Suprapubic skin (tissue), 4 donors: ENCODE measurements around the gene ERCC5. TPM values are rescaled to one million over a fixed set of nuclear protein-coding genes. Genes with fewer than 3 reads are reported as not detected.

Experiments used
- DNase-seq, 2 donors: peaks; one replicate each; pipeline ENCODE4 v3.0.0-alpha.2; 2019; ENCODE audit warnings: low spot score in 2 of 2
- H3K27ac ChIP-seq: fragments of 200-600 bp; sonication (generic); one replicate; pipeline ENCODE4 v1.5.1; 2019
- H3K27me3 ChIP-seq: fragments of 200-600 bp; sonication (generic); one replicate; pipeline ENCODE4 v1.5.1; 2019
- H3K36me3 ChIP-seq: fragments of 200-600 bp; sonication (generic); one replicate; pipeline ENCODE4 v1.5.1; 2019
- H3K4me1 ChIP-seq: fragments of 200-600 bp; sonication (generic); one replicate; pipeline ENCODE4 v1.5.1; 2019
- H3K4me3 ChIP-seq: fragments of 200-600 bp; sonication (generic); one replicate; pipeline ENCODE4 v1.5.1; 2019; ENCODE audit warnings: mild to moderate bottlenecking
- H3K9me3 ChIP-seq: fragments of 200-600 bp; sonication (generic); one replicate; pipeline ENCODE4 v1.5.1; 2019
- EP300 ChIP-seq: sonication (generic); formaldehyde crosslinking; IDR thresholded peaks from one replicate; pipeline ENCODE4 v1.6.1; 2017; ENCODE audit warnings: antibody characterized with exemption
- POLR2A ChIP-seq, 2 donors: fragments of 450-650 bp; IDR thresholded peaks; one replicate each; pipeline ENCODE4 v1.6.1; 2017; ENCODE audit warnings: antibody characterized with exemption in 2 of 2, mild to moderate bottlenecking in 2 of 2, moderate library complexity in 2 of 2
- POLR2AphosphoS5 ChIP-seq, 3 donors: sonication (generic); formaldehyde crosslinking; IDR thresholded peaks; one replicate each; pipeline ENCODE4 v1.6.1; 2017; ENCODE audit warnings: antibody characterized with exemption in 3 of 3
- WGBS: methylation state at CpG from one replicate; pipeline ENCODE4 v1.1.5; 2018; 5-methylcytosine and 5-hydroxymethylcytosine counted together
- total RNA-seq, 4 donors: library from RNA; depleted of rRNA; stranded (reverse); fragments of >200 nt; gene quantifications; one replicate each; pipeline ENCODE4 v1.1.0, GENCODE V29; 2016
- TF ChIP-seq, protein P1 (sequence below), 2 donors: fragments of 200-600 bp in 1 of 2; fragments of 450-650 bp in 1 of 2; sonication (generic) in 1 of 2; IDR thresholded peaks; one replicate each; pipeline ENCODE4 v1.5.1; 2016 to 2019; ENCODE audit warnings: antibody characterized with exemption in 2 of 2, mild to moderate bottlenecking in 1 of 2, moderate library complexity in 1 of 2

The ERCC5 gene
- total RNA-seq, 4 donors from 2014 or later: 31.6 to 144 (median 52.2) TPM

GRCh38 chr13:102892503-102892902, 46.7 kb downstream of the ERCC5 start:
- H3K4me3 ChIP-seq: no peak overlapping the region
- no peaks in the 10 kb centered on the region for H3K36me3 ChIP-seq
- H3K27ac ChIP-seq: no peak overlapping the region
- DNase-seq: no peak
- H3K27me3 ChIP-seq: no peaks in the 10 kb centered on the region
- no peaks in the 10 kb centered on the region for H3K4me1 ChIP-seq
- WGBS: 76% methylated on average over 2 of the region's 2 CpGs
- no peaks in the 10 kb centered on the region for H3K9me3 ChIP-seq
- no peak for TF ChIP-seq POLR2AphosphoS5 (IDR thresholded peaks at IDR 0.05)

- Histone ChIP-seq H3K4me1 (no peaks in the 10 kb centered on the region), H3K27ac (no peak overlapping the region), H3K9me3 (no peaks in the 10 kb centered on the region), H3K4me3 (no peak overlapping the region), H3K36me3 (no peaks in the 10 kb centered on the region), H3K27me3 (no peaks in the 10 kb centered on the region)
- TF ChIP-seq POLR2A (IDR thresholded peaks at IDR 0.05): no peak
- TF ChIP-seq POLR2AphosphoS5 (IDR thresholded peaks at IDR 0.05): no peak
- TF ChIP-seq EP300: no peak
- TF ChIP-seq, protein P1, sequence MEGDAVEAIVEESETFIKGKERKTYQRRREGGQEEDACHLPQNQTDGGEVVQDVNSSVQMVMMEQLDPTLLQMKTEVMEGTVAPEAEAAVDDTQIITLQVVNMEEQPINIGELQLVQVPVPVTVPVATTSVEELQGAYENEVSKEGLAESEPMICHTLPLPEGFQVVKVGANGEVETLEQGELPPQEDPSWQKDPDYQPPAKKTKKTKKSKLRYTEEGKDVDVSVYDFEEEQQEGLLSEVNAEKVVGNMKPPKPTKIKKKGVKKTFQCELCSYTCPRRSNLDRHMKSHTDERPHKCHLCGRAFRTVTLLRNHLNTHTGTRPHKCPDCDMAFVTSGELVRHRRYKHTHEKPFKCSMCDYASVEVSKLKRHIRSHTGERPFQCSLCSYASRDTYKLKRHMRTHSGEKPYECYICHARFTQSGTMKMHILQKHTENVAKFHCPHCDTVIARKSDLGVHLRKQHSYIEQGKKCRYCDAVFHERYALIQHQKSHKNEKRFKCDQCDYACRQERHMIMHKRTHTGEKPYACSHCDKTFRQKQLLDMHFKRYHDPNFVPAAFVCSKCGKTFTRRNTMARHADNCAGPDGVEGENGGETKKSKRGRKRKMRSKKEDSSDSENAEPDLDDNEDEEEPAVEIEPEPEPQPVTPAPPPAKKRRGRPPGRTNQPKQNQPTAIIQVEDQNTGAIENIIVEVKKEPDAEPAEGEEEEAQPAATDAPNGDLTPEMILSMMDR (IDR thresholded peaks at IDR 0.05): no peak
- DNase-seq: no peak
- 95% methylated on average over 6 of the region's 6 CpGs for WGBS
Measured at GRCh38 chr13:102897371-102898138, 51.7 kb downstream of the ERCC5 start.

DNA sequence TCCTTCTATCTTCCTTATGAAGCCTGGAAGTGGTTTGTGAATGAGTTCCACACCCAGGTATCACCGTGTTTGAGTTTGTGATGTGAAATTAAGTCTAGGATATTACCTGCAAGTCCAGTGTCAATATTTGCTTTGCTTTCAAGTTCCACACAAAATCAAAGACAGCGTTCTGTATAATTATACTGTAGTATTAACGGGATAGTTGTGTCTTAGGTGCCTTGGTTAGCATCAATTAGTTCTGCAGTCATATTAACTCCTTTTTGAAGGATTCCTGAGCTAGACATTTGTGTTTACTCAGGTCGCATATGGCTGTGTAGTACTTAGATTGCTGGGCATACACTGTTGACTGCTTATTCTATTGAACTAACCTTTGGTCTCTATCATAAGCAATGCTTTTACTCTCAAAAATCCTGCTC, 54.4 kb downstream of the ERCC5 start:
- no peaks in the 10 kb centered on the region for H3K4me1 ChIP-seq
- H3K4me3 ChIP-seq: no peak overlapping the region
- TF ChIP-seq EP300 (no peak), POLR2AphosphoS5 (IDR thresholded peaks at IDR 0.05) (no peak), POLR2A (IDR thresholded peaks at IDR 0.05) (no peak)
- TF ChIP-seq, protein P1 (IDR thresholded peaks at IDR 0.05): no peak
- no peak overlapping the region for H3K27ac ChIP-seq
- no peaks in the 10 kb centered on the region for H3K9me3 ChIP-seq
- H3K27me3 ChIP-seq: no peaks in the 10 kb centered on the region
- H3K36me3 ChIP-seq: no peaks in the 10 kb centered on the region
- no peak for DNase-seq
- 85% methylated on average over 4 of the region's 4 CpGs for WGBS

GRCh38 chr13:102901056-102901455, 55.2 kb downstream of the ERCC5 start:
- no peak for DNase-seq
- H3K36me3 ChIP-seq: no peaks in the 10 kb centered on the region
- H3K4me3 ChIP-seq: no peak overlapping the region
- no peaks in the 10 kb centered on the region for H3K4me1 ChIP-seq
- TF ChIP-seq POLR2AphosphoS5 (IDR thresholded peaks at IDR 0.05): no peak
- TF ChIP-seq, protein P1 (IDR thresholded peaks at IDR 0.05): no peak
- no peak overlapping the region for H3K27ac ChIP-seq
- no peaks in the 10 kb centered on the region for H3K9me3 ChIP-seq
- H3K27me3 ChIP-seq: no peaks in the 10 kb centered on the region

- TF ChIP-seq POLR2A (IDR thresholded peaks at IDR 0.05) (no peak), EP300 (no peak), POLR2AphosphoS5 (IDR thresholded peaks at IDR 0.05) (no peak)
- TF ChIP-seq, protein P1 (IDR thresholded peaks at IDR 0.05): no peak
- no peak overlapping the region for H3K4me3 ChIP-seq
- DNase-seq: no peak
- 86% methylated on average over 5 of the region's 5 CpGs for WGBS
- H3K4me1 ChIP-seq: no peaks in the 10 kb centered on the region
- no peaks in the 10 kb centered on the region for H3K27me3 ChIP-seq
- H3K27ac ChIP-seq: no peak overlapping the region
- H3K9me3 ChIP-seq: no peaks in the 10 kb centered on the region
- no peaks in the 10 kb centered on the region for H3K36me3 ChIP-seq
Measured at GRCh38 chr13:102901615-102902305, 55.9 kb downstream of the ERCC5 start.
